Measurements from ENCODE around the gene CLSTN2. TPM values are rescaled to one million over a fixed set of nuclear protein-coding genes. Genes with fewer than 3 reads are reported as not detected.

The CLSTN2 gene
- total and polyA plus RNA-seq, 4 donors: 0.09 to 2.2 (median 0.55) TPM

- Histone ChIP-seq H3K4me1 (ENCODE audit: control insufficient read depth in 4 of 4, insufficient read depth in 4 of 4, low read length in 3 of 4) (no peaks in the 10 kb centered on the region), H3K27ac (ENCODE audit: low read depth in 1 of 2, low read length in 2 of 2) (no peak overlapping the region), H3K9me3 (ENCODE audit: control insufficient read depth in 4 of 4, low read length in 3 of 4) (no peaks in the 10 kb centered on the region), H3K27me3 (ENCODE audit: control insufficient read depth in 4 of 4, insufficient read depth in 4 of 4, low read length in 3 of 4) (no peaks in the 10 kb centered on the region), H3K9ac (ENCODE audit: low read depth in 1 of 2, low read length in 2 of 2) (no peak overlapping the region), H3K36me3 (ENCODE audit: control insufficient read depth in 4 of 4, insufficient read depth in 3 of 4, low read depth in 1 of 4, low read length in 3 of 4) (no peaks in the 10 kb centered on the region), H3K4me3 (ENCODE audit: low read depth in 1 of 3, low read length in 3 of 3) (no peak overlapping the region)
- DNase-seq (ENCODE audit: low spot score): peak; percentile 20
- TF ChIP-seq RXRA (IDR thresholded peaks at IDR 0.05) (no peak), JUND (IDR thresholded peaks at IDR 0.05) (no peak), FOXA2 (IDR thresholded peaks at IDR 0.05) (no peak), CTCF (IDR thresholded peaks at IDR 0.05; ENCODE audit: low read depth, low read length, missing input control) (no peak), MAX (IDR thresholded peaks at IDR 0.05) (no peak), HNF4A (conservative IDR thresholded peaks at IDR 0.05) (no peak), SP1 (IDR thresholded peaks at IDR 0.05) (no peak), ATF3 (IDR thresholded peaks at IDR 0.05) (no peak), REST (IDR thresholded peaks at IDR 0.05) (no peak), TAF1 (conservative IDR thresholded peaks at IDR 0.05) (no peak), GABPA (IDR thresholded peaks at IDR 0.05 in 1 of 2, conservative IDR thresholded peaks at IDR 0.05 in 1 of 2) (no peak), YY1 (IDR thresholded peaks at IDR 0.05) (no peak), FOXA1 (IDR thresholded peaks at IDR 0.05) (no peak), NR2F2 (IDR thresholded peaks at IDR 0.05) (no peak), ZBTB33 (IDR thresholded peaks at IDR 0.05) (no peak), EGR1 (IDR thresholded peaks at IDR 0.05; ENCODE audit: low read depth in 2 of 2) (no peak), HNF4G (IDR thresholded peaks at IDR 0.05) (no peak), RAD21 (IDR thresholded peaks at IDR 0.05) (no peak)
- 74% methylated on average over 5 of the region's 5 CpGs for WGBS
These were observed 499.4 kb downstream of the CLSTN2 start for GRCh38 chr3:140434261-140434905.
